ENCODE results near the gene PRAME. TPM values are rescaled to one million over a fixed set of nuclear protein-coding genes. Genes with fewer than 3 reads are reported as not detected.

PRAME gene
- total and polyA plus RNA-seq, 2 experiments from 2014 or later = not detected

DNA sequence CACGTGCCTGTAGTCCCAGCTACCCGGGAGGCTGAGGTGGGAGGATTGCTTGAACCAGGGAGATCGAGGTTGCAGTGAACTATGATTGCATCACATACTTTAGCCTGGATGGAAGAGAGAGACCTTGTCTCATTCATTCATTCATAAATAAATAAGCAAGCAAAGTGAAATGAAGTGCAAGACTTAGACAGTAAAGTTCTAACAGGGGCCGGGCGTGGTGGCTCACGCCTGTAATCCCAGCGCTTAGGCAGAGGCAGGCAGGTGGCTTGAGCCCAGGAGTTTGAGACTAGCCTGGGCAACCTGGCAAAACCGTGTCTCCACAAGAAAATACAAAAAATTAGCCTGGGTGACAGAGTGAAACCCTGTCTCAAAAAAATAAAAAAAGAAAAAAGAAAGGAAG lies 37.4 kb downstream of the PRAME start (continued):
- TF ChIP-seq ZNF462 (CRISPR knock-in tag; IDR thresholded peaks at IDR 0.05) (no peak), EZH2phosphoT487 (IDR thresholded peaks at IDR 0.05; ENCODE audit: unreplicated experiment) (no peak), NANOG (IDR thresholded peaks at IDR 0.05; ENCODE audit: borderline replicate concordance) (no peak)

DNA sequence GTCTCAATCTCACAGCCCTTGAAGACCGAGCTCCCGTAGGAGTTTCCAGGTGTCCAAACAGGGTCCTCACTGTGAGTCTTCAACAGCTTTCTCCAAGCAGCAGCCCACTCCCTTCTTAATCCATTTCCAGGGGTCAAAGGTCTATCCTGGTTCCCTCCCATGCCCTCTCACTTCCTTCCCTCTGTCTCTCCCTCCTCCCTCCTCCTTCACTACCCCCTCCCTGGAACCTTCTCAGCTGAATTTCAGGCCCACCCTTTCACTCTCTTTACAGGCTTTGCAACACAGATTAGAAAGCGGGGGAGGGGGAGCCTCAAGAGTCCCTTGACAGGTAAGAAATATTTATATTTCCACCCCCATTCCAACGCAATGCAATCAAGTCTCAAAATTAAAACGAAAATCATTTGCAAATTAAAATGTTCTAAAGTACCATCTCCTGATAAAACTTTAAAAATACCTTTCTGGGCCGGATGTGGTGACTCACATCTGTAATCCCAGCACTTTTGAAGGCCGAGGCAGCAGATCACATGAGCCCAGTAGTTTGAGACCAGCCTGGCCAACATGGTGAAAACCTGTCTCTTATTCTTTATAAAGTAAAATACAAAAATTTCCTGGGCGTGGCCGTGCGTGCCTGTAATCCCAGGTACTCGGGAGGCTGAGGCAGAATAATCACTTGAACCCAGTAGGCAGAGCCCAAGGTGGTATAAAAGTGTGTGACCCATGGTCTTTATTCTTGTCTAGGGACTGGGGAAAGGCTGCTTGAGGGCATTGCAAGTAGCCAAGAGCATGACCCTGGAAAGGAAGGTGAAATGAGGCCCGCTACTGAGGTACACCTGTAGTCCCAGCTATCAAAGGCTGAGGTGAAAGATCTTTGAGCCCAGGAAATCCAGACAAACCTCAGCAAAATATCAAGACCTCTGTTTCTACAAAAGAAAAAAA lies 38.1 kb downstream of the PRAME start:
- ATAC-seq = no peak; the same call in 2 of the 3 replicates

More for the DNA sequence above, 38.1 kb downstream of the PRAME start:
- H3K27me3 ChIP-seq (ENCODE audit: insufficient read depth) = peaks cover 97% of the 10 kb centered on the region
- H3K79me2 ChIP-seq (replicated peaks; ENCODE audit: insufficient read depth) = no peaks in the 10 kb centered on the region
- H3K36me3 Mint-ChIP-seq (ENCODE audit: low read depth) = no peaks in the 10 kb centered on the region
- H3K27ac ChIP-seq (ENCODE audit: low read depth) = no peak overlapping the region
- H3K27me3 Mint-ChIP-seq (ENCODE audit: insufficient read depth, low read depth, poor library complexity) = peaks cover 69% of the 10 kb centered on the region
- H3K4me1 Mint-ChIP-seq = peaks cover 5% of the 10 kb centered on the region; the same call in 2 of the 3 replicates
- H2AFZ ChIP-seq = peak overlapping the region; percentile 33; the same call in 1 of the 2 replicates
- DNase-seq (ENCODE audit: low spot score) = peak; percentile 5
- H3F3A ChIP-seq (replicated peaks; ENCODE audit: low read depth) = no peaks in the 10 kb centered on the region
- H3K36me3 ChIP-seq (ENCODE audit: insufficient read depth) = no peaks in the 10 kb centered on the region
- H3K27ac Mint-ChIP-seq = no peak overlapping the region
- peaks cover 5% of the 10 kb centered on the region; the same call in 1 of the 3 replicates for H3K9me3 Mint-ChIP-seq
- peaks cover 3% of the 10 kb centered on the region; the same call in 1 of the 2 replicates for H3K9me2 ChIP-seq (ENCODE audit: insufficient read depth)
- H3K4me1 ChIP-seq (ENCODE audit: insufficient read depth) = no peaks in the 10 kb centered on the region
- no peak overlapping the region for H3K4me3 ChIP-seq
- H3K4me2 ChIP-seq = no peak overlapping the region
- no peak overlapping the region for H3K4me3 Mint-ChIP-seq
- TF ChIP-seq EZH2 (IDR thresholded peaks at IDR 0.05; ENCODE audit: low read depth, unreplicated experiment) = no peak
- TF ChIP-seq, protein P1, sequence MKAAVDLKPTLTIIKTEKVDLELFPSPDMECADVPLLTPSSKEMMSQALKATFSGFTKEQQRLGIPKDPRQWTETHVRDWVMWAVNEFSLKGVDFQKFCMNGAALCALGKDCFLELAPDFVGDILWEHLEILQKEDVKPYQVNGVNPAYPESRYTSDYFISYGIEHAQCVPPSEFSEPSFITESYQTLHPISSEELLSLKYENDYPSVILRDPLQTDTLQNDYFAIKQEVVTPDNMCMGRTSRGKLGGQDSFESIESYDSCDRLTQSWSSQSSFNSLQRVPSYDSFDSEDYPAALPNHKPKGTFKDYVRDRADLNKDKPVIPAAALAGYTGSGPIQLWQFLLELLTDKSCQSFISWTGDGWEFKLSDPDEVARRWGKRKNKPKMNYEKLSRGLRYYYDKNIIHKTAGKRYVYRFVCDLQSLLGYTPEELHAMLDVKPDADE (IDR thresholded peaks at IDR 0.05) = no peak
- TF ChIP-seq CTCF (conservative IDR thresholded peaks at IDR 0.05; ENCODE audit: low read depth in 2 of 2) = no peak
- no peak for TF ChIP-seq POLR2AphosphoS5 (IDR thresholded peaks at IDR 0.05; ENCODE audit: low read depth)
- no peaks in the 10 kb centered on the region for H4K20me1 ChIP-seq (replicated peaks; ENCODE audit: insufficient read depth)
